HG03097 (cell line): ENCODE results near the gene SPIN1.

Experiments
- ATAC-seq: cut with Tn5 transposase; IDR thresholded peaks from one replicate; pipeline ENCODE4 v1.9.1; 2021; ENCODE audit not compliant: unreplicated experiment, low FRiP score

Gene SPIN1

DNA sequence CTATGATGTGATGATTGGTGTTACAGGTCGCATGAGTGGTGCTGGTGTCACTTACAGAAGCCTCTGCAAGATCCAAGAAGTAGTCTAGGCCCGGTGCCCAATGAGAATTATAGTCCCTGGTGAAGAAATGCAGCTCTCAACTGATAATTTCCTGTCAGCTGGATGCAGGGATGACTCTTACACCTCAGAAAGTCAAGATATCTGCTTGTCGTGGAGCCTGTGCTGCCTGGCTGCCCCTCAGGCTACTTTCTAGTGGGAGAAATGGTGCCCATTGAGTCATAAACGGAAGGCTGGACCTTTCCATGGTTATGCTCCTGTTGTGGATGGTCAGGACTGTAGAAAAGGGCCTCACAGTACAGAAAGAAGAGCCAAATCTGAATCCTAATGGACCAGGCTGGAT is 99.9 kb downstream of the SPIN1 start:
- no peak for ATAC-seq

DNA sequence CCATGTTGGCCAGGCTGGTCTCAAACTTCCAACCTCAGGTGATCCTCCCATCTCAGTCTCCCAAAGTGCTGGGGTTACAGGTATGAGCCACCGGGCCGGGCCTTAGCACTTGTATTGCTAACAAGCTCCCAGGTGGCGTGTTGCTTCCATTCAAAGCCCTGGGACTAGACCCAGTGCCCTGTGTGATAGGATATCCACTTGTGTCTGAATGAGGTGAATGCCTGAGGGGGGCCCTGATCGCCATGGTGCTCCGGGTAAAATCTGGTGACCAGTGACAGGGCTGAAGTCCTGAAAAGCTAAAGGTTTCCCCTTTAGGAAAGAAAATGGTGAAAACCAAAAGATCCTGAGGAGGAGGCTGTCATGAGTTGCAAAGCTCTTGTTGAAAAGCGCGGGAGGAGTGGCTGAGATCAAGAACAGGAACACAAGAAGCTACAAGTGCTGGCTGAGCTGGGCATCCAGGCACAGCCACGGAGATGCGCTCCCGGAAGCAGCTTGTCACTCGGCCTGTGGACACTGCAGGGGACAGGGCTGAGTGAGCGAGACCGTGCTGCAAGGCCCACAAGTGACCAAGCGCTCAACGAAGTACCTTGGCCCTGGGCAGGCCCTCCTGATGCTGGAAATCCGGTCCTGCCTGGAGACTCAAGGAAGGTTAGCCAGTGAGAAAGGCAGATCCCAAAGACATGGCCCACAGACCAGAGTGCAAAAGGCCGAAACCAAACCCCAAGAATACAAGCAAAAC is 106.9 kb downstream of the SPIN1 start:
- no peak for ATAC-seq

DNA sequence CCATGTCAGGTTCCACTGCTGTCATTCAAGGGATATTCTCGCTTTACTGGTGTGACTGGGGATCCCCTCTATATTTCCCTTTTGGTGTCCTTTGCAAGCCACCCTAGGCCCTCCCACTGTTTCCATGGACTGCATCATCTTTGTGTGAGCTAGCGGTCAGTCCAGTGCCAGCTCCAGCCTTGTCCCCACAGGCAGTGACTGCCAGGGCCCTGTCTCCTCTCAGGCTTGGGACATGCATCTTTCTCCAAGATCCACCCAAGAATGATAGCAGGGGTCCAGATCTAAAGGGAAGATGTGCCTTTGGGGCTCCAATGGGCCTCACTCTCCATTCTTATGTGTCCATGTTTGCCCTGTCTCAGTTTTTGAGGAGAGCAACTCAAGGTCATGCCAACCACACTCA is 109.0 kb downstream of the SPIN1 start:
- ATAC-seq = no peak

DNA sequence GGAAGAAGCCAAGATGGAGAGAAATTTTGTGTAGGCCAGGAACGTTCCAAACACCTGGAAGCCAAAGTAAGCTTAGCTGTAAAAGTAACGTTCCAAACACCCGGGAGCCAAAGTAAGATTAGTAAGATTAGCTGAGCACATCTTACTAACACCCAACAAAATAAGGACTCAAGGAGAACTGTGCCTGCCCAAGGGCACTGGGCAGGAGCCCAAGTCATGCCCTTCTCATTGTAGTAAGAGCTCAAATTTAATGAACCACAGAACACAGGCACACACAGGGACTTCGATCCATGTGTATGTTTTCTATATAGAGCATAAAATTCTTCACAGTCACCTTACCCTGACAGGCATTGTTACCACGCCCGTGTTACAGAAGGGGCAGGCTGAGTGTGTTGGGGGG is 110.6 kb downstream of the SPIN1 start:
- ATAC-seq = no peak

DNA sequence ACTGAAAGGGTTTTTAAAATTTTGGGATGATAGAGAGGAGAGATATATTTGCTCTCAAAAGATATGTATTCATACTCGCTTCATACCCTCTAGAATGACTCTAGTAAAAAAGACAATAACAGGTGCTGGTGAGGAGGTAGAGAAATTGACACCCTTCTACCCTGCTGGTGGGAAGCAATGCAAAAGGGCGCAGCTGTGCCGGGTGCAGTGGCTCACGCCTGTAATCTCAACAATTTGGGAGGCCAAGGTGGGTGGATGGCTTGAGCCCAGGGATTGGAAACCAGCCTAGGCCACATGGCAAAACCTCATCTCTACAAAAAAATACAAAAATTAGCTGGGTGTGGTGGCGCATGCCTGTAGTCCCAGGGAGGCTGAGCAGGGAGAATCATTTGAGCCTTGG is 112.8 kb downstream of the SPIN1 start:
- no peak for ATAC-seq

DNA sequence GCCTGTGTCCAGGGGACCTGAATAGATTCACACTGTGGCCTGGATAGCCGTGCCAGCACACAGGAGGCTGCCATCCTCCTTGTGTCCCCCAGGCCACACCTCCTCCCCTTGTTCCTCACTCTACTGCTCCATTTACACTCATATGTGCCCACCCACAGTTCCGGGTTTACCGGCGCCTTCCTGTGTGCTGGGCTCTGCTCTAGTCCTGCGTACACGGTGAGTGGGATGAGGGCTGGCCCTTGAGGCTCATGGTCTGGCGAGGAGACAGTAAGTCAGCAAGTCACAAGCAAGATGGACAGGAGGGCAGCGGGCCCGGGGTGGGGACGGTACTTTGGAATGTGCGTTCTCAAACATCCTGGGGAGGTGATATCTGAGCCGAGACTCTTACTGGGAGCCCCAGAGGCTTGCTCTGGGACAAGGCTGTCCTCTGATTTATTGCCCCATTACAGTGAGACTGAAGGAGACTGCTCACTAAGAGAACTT is 114.3 kb downstream of the SPIN1 start:
- ATAC-seq = no peak

DNA sequence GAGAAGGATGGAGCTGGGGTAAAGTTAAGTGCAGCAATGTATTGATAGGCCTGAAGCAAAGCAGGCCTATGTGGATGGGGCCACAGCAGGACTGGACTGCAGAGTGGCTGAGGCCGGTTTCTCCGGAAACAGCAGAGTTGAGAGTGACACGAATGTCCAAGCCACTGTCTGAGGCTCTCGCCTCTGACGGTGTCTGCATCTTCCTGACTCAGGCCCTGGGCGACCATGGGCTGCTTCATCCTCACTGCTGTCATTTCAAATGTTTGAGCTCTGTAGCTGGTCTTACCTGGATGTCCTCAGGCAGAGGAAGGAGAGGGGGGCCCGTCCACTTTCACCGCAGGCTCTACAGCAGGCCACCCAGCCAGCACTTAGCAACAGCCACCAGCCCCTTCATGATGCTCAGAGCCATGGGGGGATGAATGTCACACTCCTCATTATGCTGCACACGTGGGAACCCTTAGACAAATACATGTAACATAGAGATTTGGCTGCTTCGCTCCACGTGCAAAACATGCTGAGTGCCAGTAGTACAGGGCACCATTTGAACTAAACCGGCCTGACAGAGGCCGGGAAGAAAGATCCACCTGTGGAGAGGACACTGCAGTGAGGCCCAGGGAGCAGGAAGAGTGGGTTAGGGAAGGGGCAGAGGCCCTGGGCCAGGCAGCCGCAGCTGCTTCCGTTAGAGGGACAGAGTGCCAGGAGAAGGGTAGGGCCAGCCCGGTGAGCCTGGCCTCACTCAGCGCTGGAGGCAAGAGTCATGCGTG is 115.0 kb downstream of the SPIN1 start:
- ATAC-seq = no peak

DNA sequence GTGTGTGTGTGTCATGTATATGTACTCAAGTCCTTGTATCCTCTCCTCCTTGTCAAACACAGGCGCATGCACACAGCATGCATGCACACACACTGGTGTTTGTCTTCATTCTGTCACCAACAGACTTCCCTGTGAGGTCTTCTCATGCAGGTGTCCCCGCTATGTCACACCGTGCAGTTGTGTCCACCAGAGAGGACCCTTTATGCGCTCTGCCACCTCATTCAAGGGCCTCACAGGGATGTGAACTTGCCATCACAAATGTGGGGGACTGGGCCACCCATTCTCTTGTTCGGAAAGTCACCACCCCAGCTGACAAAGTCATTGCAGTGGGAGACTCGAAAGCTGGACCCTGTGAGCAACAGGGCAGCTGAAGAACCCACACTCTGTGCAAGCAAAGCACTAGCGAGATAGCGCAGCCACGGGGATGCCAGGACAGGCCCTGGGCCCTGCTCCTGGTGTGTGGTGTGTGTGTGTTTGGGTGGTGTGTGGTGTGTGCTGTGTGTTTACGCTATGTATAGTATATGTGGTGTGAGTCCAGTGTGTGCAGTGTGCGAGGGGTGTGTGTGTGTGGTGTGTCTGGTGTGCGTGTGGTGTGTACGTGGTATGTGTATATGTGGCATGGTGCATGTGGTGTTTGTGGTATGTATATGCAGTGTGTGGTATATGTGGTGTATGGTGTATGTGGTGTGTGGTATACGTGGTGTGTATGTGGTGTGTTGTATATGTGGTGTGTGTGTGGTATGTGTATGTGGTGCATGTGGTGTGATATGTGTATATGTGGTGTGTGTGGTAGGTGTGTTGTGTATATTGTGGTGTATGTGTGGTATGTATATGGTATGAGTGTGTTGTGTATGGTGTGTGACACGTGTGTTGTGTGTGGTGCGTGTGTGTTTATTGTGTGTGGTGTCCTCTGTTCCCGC is 115.9 kb downstream of the SPIN1 start:
- ATAC-seq = no peak

DNA sequence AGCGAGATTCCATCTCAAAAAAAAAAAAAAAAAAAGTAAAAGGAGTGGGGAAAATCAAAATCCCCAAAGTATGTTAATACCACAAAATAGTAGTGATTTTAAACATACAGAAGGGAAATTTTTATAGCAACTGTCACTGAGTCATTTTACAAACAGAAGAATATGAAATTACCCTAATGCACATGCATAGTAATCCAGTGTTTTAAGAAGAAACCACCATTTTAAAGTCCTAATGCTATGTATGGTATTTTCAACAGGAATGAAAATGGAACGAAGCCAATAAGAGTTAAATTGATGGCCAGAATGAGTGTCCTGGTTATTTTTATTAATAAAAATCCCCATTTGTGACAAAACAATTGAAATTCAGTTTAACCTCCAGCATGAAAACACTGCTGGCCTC is 120.1 kb downstream of the SPIN1 start:
- ATAC-seq = no peak

DNA sequence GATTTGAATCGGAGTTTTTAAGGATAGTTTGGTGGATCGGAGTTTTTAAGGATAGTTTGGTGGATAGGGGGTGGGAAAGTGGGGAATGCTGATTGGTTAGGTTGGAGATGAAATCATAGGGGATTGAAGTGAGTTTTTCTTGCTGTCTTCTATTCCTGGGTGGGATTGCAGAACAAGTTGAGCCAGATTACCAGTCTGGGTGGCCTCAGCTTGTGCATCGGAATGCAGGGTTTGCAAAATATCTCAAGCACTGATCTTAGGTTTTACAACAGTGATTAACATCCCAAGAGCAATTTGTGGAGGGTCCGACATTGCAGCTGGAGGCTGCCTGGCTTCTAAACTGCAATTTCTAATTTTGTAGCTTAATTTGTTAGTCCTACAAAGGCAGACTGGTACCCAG is 123.7 kb downstream of the SPIN1 start:
- no peak for ATAC-seq

DNA sequence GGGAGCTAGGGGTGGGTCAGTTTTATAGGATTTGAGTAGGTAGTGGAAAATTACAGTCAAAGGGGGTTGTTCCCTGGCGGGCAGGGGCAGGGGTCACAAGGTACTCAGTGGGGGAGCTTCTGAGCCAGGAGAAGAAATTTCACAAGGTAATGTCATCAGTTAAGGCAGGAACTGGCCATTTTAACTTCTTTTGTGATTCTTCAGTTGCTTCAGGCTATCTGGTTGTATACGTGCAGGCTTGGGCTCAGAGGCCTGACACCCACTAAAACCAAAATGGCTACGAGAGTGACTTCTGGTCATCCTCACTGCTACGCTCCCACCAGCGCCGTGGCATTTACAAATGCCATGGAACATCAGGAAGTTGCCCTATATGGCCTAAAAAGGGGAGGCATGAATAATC is 126.0 kb downstream of the SPIN1 start:
- no peak for ATAC-seq

DNA sequence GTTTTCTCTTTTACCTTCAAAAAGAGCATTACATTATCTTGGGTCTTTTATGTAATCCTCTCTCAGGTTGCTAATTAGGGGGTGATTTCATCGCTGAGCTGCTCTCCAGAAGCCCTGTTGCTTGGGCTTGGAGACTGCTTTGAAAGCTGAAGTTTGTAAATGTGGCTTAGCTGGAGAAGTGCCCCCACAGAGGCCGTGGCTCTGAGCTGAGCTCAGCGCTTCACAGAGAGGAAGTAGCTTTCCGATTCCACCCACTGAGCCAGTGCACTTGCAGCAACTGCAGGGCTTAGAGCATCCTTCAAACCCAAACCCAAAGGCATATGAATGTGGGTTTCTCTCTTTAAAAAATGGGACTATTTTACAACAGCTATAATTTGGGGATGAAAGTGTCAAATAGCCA is 133.1 kb downstream of the SPIN1 start:
- no peak for ATAC-seq

DNA sequence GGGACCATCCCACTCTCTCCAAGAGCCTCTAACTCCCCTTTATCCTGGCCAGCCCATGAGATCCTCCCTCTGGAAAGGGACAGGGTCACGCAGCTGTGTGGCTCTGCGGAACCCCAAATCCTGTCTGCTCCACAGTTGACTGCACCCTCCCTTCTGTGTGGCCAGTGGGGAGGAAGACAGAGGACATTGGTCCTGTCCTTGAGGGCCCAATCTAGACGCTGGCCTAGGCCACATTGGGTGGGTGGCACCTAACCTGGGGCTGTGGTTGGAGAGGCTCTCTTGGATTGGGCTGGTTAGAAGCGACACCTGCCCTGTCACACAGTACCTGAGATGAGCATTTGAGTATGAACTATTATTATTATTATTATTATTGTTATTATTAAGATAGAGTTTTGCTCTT is 134.1 kb downstream of the SPIN1 start:
- no peak for ATAC-seq

DNA sequence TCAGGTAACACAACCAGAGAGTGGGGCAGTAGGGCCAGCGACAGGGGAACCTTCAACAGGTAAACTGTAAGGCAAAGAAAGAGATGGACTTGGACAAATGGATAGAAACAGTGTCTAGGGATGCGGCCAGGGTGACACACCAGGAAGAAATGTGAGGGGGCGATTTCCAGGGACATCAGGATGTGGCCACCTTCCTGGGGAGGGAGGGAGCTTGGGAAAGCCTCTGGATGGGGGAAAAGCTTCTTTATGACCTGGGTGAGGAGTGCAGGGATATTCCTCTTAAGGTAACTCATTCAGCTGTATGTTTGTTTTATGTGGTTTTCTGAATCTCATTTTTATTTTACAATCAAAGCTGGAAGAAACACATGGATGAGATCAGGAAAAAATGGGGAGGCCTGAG is 134.8 kb downstream of the SPIN1 start:
- no peak for ATAC-seq

DNA sequence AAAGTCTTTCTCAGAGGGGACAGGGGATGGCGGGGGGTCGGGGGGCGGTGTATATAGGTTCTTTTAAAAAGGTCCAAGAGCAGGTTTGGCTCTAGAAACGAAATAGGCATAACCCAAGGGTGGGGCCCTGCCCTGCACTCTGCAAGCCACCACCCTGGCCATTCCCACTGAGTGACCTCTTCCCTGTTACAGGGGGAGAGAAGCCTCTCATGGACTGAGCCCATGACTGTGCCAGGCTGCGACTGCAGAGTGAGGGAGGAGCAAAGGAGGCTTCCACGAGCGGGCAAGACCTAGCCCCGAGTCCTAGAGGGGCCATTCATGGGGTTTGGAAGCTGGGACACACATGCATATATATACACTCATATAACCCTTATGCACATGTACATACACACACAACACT is 136.7 kb downstream of the SPIN1 start:
- ATAC-seq = no peak

DNA sequence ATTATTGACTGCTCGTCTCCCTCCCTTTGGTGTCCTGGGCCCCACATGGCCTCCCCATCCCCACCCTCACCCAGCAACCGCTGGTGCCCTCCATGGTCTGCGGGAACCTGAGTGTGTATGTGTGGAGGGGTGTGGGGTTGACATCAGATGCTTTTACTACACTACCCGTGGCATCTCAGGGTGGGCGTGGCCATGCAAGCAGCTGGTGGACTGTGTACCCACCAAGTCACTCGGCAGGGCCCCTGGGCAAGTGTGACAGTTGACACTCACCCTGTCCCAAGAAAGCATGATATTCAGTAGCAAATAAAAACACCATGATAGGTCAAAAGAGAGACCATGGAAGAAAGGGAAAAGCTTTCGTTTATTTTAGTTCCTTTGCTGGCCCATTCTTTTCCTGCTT is 139.4 kb downstream of the SPIN1 start:
- no peak for ATAC-seq
